Effector memory CD8-positive, alpha-beta T cell (primary cell): Measurements from ENCODE around the gene INSRR.
A peak's percentile ranks its signal among the peaks of the same experiment; 100 is the strongest.

Source experiments
- ATAC-seq: fragments of 150-1000 bp; cut with Tn5 transposase; replicated peaks from 2 replicates; pipeline ENCODE4 v1.10.0; 2021; ENCODE audit warnings: mild to moderate bottlenecking, moderate library complexity
- DNase-seq, 3 experiments: peaks; one replicate each; pipeline ENCODE4 v3.0.0; 2021
- H3K27ac Mint-ChIP-seq, 2 donors: one replicate each; pipeline ENCODE4 v1.8.0; 2022; ENCODE audit warnings: mild to moderate bottlenecking in 2 of 2, mixed read lengths in 2 of 2, moderate library complexity in 2 of 2
- H3K27me3 Mint-ChIP-seq, 2 donors: one replicate each; pipeline ENCODE4 v1.8.0; 2022; ENCODE audit warnings: mixed read lengths in 2 of 2
- H3K36me3 Mint-ChIP-seq: one replicate; pipeline ENCODE4 v1.8.0; 2022; ENCODE audit warnings: mild to moderate bottlenecking, moderate library complexity, mixed read lengths; ENCODE audit not compliant: insufficient read depth
- H3K4me1 Mint-ChIP-seq, 2 donors: one replicate each; pipeline ENCODE4 v1.8.0; 2022; ENCODE audit warnings: low read depth in 2 of 2, mixed read lengths in 2 of 2
- H3K4me3 Mint-ChIP-seq, 2 donors: one replicate each; pipeline ENCODE4 v1.8.0; 2022; ENCODE audit warnings: mild to moderate bottlenecking in 2 of 2, mixed read lengths in 2 of 2, moderate library complexity in 2 of 2
- H3K9me3 Mint-ChIP-seq, 2 donors: one replicate each; pipeline ENCODE4 v1.8.0; 2022; ENCODE audit warnings: mixed read lengths in 2 of 2

INSRR gene

GRCh38 chr1:156860628-156861423 lies 1.9 kb upstream of the INSRR start, which contains the start of gene NTRK1:
NTRK1 (plus strand) TSS chr1:156860865; CDS start chr1:156860935, 70 bp downstream.
- Mint-ChIP-seq H3K36me3 (no peaks in the 10 kb centered on the region), H3K27ac (no peak within 1 kb of the TSS), H3K4me1 (peaks cover 11 to 16% of the 10 kb centered on the region in 2 donors), H3K27me3 (peaks cover 52 to 60% of the 10 kb centered on the region in 2 donors), H3K4me3 (peak within 1 kb of the TSS; percentile 73 to 93), H3K9me3 (no peaks in the 10 kb centered on the region)
- DNase-seq = peak; percentile 39 to 48 (median 41)
- ATAC-seq = peak; percentile 83

GRCh38 chr1:156860113-156860627 lies 1.3 kb upstream of the INSRR start:
- no peaks in the 10 kb centered on the region for H3K36me3 Mint-ChIP-seq
- H3K9me3 Mint-ChIP-seq = no peaks in the 10 kb centered on the region
- peak overlapping the region; percentile 73 to 93 for H3K4me3 Mint-ChIP-seq
- peak; percentile 71 for ATAC-seq
- H3K27ac Mint-ChIP-seq = no peak overlapping the region
- peak; percentile 50 to 61 (median 55) for DNase-seq
- H3K27me3 Mint-ChIP-seq = peaks cover 52 to 53% of the 10 kb centered on the region in 2 donors
- peaks cover 10 to 11% of the 10 kb centered on the region in 2 donors for H3K4me1 Mint-ChIP-seq

- peaks cover 10 to 11% of the 10 kb centered on the region in 2 donors for H3K4me1 Mint-ChIP-seq
- ATAC-seq (peak; percentile 34), DNase-seq (peak in 2 of 3 experiments; percentile 10)
- no peaks in the 10 kb centered on the region for H3K9me3 Mint-ChIP-seq
- no peak overlapping the region for H3K27ac Mint-ChIP-seq
- H3K27me3 Mint-ChIP-seq = peaks cover 48 to 52% of the 10 kb centered on the region in 2 donors
- H3K4me3 Mint-ChIP-seq = peak overlapping the region; percentile 73 to 93
- H3K36me3 Mint-ChIP-seq = no peaks in the 10 kb centered on the region
These were observed 701 bp upstream of the INSRR start for GRCh38 chr1:156859523-156860112.

- H3K4me1 Mint-ChIP-seq = peaks cover 11 to 12% of the 10 kb centered on the region in 2 donors
- no peaks in the 10 kb centered on the region for H3K36me3 Mint-ChIP-seq
- H3K27ac Mint-ChIP-seq = no peak overlapping the region
- peaks cover 37 to 43% of the 10 kb centered on the region in 2 donors for H3K27me3 Mint-ChIP-seq
- no peaks in the 10 kb centered on the region for H3K9me3 Mint-ChIP-seq
- H3K4me3 Mint-ChIP-seq = peak overlapping the region in 1 of 2 donors; percentile 30
- no peak for DNase-seq
- ATAC-seq = no peak
These were observed 361 bp downstream of the INSRR start for GRCh38 chr1:156858555-156858956.

GRCh38 chr1:156857532-156857931 lies 1.4 kb downstream of the INSRR start:
- no peak for ATAC-seq

GRCh38 chr1:156856282-156856785 lies 2.6 kb downstream of the INSRR start:
- ATAC-seq (no peak), DNase-seq (no peak)
- H3K27me3 Mint-ChIP-seq = peaks cover 15 to 25% of the 10 kb centered on the region in 2 donors
- H3K4me3 Mint-ChIP-seq = no peak overlapping the region
- H3K27ac Mint-ChIP-seq = peak overlapping the region; percentile 11 to 18
- H3K36me3 Mint-ChIP-seq = no peaks in the 10 kb centered on the region
- no peaks in the 10 kb centered on the region for H3K9me3 Mint-ChIP-seq
- H3K4me1 Mint-ChIP-seq = peaks cover 8 to 11% of the 10 kb centered on the region in 2 donors

More at GRCh38 chr1:156857532-156857931, 1.4 kb downstream of the INSRR start:
- Mint-ChIP-seq H3K27me3 (peaks cover 27 to 33% of the 10 kb centered on the region in 2 donors), H3K36me3 (no peaks in the 10 kb centered on the region), H3K9me3 (no peaks in the 10 kb centered on the region), H3K27ac (no peak overlapping the region), H3K4me1 (peaks cover 8 to 11% of the 10 kb centered on the region in 2 donors), H3K4me3 (no peak overlapping the region)
- DNase-seq = no peak

GRCh38 chr1:156854634-156855033 lies 4.3 kb downstream of the INSRR start:
- no peak overlapping the region for H3K4me3 Mint-ChIP-seq
- H3K27ac Mint-ChIP-seq = no peak overlapping the region
- peaks cover 2% of the 10 kb centered on the region in 2 donors for H3K4me1 Mint-ChIP-seq
- no peak for DNase-seq
- no peaks in the 10 kb centered on the region for H3K36me3 Mint-ChIP-seq
- H3K9me3 Mint-ChIP-seq = no peaks in the 10 kb centered on the region
- no peak for ATAC-seq
- H3K27me3 Mint-ChIP-seq = peaks cover 14 to 16% of the 10 kb centered on the region in 2 donors

GRCh38 chr1:156853761-156854160 lies 5.2 kb downstream of the INSRR start:
- H3K4me1 Mint-ChIP-seq = peaks cover 4 to 7% of the 10 kb centered on the region in 2 donors
- H3K27ac Mint-ChIP-seq = no peak overlapping the region
- DNase-seq (no peak), ATAC-seq (no peak)
- peaks cover 11 to 13% of the 10 kb centered on the region in 2 donors for H3K27me3 Mint-ChIP-seq
- H3K4me3 Mint-ChIP-seq = no peak overlapping the region
- no peaks in the 10 kb centered on the region for H3K9me3 Mint-ChIP-seq
- H3K36me3 Mint-ChIP-seq = no peaks in the 10 kb centered on the region

- Mint-ChIP-seq H3K36me3 (no peaks in the 10 kb centered on the region), H3K27me3 (peaks cover 0 to 10% of the 10 kb centered on the region in 2 donors), H3K9me3 (no peaks in the 10 kb centered on the region), H3K4me3 (no peak overlapping the region), H3K4me1 (peaks cover 13 to 14% of the 10 kb centered on the region in 2 donors), H3K27ac (no peak overlapping the region)
- DNase-seq (no peak), ATAC-seq (no peak)
These were observed 6.5 kb downstream of the INSRR start for GRCh38 chr1:156852418-156852874.

- no peak overlapping the region for H3K4me3 Mint-ChIP-seq
- ATAC-seq = no peak
These were observed 7.0 kb downstream of the INSRR start for GRCh38 chr1:156851779-156852417.

GRCh38 chr1:156849151-156849496 lies 9.8 kb downstream of the INSRR start:
- peaks cover 20 to 44% of the 10 kb centered on the region in 2 donors for H3K27me3 Mint-ChIP-seq
- ATAC-seq = no peak
- peak overlapping the region; percentile 49 to 59 for H3K4me3 Mint-ChIP-seq

More at GRCh38 chr1:156851779-156852417, 7.0 kb downstream of the INSRR start:
- H3K9me3 Mint-ChIP-seq = no peaks in the 10 kb centered on the region
- H3K27me3 Mint-ChIP-seq = peaks cover 0 to 16% of the 10 kb centered on the region in 2 donors
- no peak overlapping the region for H3K27ac Mint-ChIP-seq
- no peak for DNase-seq
- peaks cover 13 to 17% of the 10 kb centered on the region in 2 donors for H3K4me1 Mint-ChIP-seq
- H3K36me3 Mint-ChIP-seq = no peaks in the 10 kb centered on the region

GRCh38 chr1:156848461-156849150 lies 10.3 kb downstream of the INSRR start:
- Mint-ChIP-seq H3K4me1 (peaks cover 22 to 23% of the 10 kb centered on the region in 2 donors), H3K4me3 (peak overlapping the region; percentile 49 to 59), H3K36me3 (no peaks in the 10 kb centered on the region), H3K27ac (peak overlapping the region in 1 of 2 donors; percentile 13), H3K9me3 (no peaks in the 10 kb centered on the region), H3K27me3 (peaks cover 24 to 49% of the 10 kb centered on the region in 2 donors)
- ATAC-seq (peak; percentile 86), DNase-seq (peak; percentile 44 to 48 (median 47))

More at GRCh38 chr1:156849151-156849496, 9.8 kb downstream of the INSRR start:
- Mint-ChIP-seq H3K4me1 (peaks cover 20% of the 10 kb centered on the region in 2 donors), H3K27ac (no peak overlapping the region), H3K36me3 (no peaks in the 10 kb centered on the region), H3K9me3 (no peaks in the 10 kb centered on the region)
- DNase-seq = no peak
